ENCODE results near the gene ZCCHC4. TPM values are rescaled to one million over a fixed set of nuclear protein-coding genes. Genes with fewer than 3 reads are reported as not detected.
A peak's percentile ranks its signal among the peaks of the same experiment; 100 is the strongest.

ZCCHC4 gene
- total RNA-seq (2014; rRNA removed; shearing (Covaris generic)): 9.8 and 13.7 TPM in 2 replicates

- DNase-seq (ENCODE audit: low spot score): peak; percentile 78
Measured at GRCh38 chr4:25312496-25313200, at the start of gene ZCCHC4. Gene ZCCHC4, plus strand, starts transcription at chr4:25312774. Its CDS starts 36 bp downstream, at chr4:25312810.

GRCh38 chr4:25271866-25272265 is 40.7 kb upstream of the ZCCHC4 start:
- DNase-seq (ENCODE audit: low spot score): no peak

GRCh38 chr4:25280210-25280609 is 32.4 kb upstream of the ZCCHC4 start:
- no peak for DNase-seq (ENCODE audit: low spot score)

- no peak for DNase-seq (ENCODE audit: low spot score)
Measured at GRCh38 chr4:25283948-25284347, 28.6 kb upstream of the ZCCHC4 start.

- DNase-seq (ENCODE audit: low spot score): no peak
Measured at GRCh38 chr4:25284466-25284865, 28.1 kb upstream of the ZCCHC4 start.

GRCh38 chr4:25290490-25291067 is 22.0 kb upstream of the ZCCHC4 start:
- DNase-seq (ENCODE audit: low spot score): peak; percentile 10

- no peak for DNase-seq (ENCODE audit: low spot score)
Measured at GRCh38 chr4:25291158-25291733, 21.3 kb upstream of the ZCCHC4 start.

- DNase-seq (ENCODE audit: low spot score): no peak
Measured at GRCh38 chr4:25297528-25298242, 14.9 kb upstream of the ZCCHC4 start.

- no peak for DNase-seq (ENCODE audit: low spot score)
Measured at GRCh38 chr4:25299476-25300203, 12.9 kb upstream of the ZCCHC4 start.

- no peak for DNase-seq (ENCODE audit: low spot score)
Measured at GRCh38 chr4:25301471-25301870, 11.1 kb upstream of the ZCCHC4 start.

GRCh38 chr4:25302626-25303025 is 9.9 kb upstream of the ZCCHC4 start:
- DNase-seq (ENCODE audit: low spot score): no peak

- DNase-seq (ENCODE audit: low spot score): no peak
Measured at GRCh38 chr4:25303578-25303977, 9.0 kb upstream of the ZCCHC4 start.

- DNase-seq (ENCODE audit: low spot score): no peak
Measured at GRCh38 chr4:25306518-25307057, 6.0 kb upstream of the ZCCHC4 start.

GRCh38 chr4:25307596-25307995 is 5.0 kb upstream of the ZCCHC4 start:
- no peak for DNase-seq (ENCODE audit: low spot score)

- no peak for DNase-seq (ENCODE audit: low spot score)
Measured at GRCh38 chr4:25308306-25308705, 4.3 kb upstream of the ZCCHC4 start.

- DNase-seq (ENCODE audit: low spot score): peak; percentile 26
Measured at GRCh38 chr4:25308761-25309160, 3.8 kb upstream of the ZCCHC4 start.

GRCh38 chr4:25310066-25310802 is 2.3 kb upstream of the ZCCHC4 start:
- no peak for DNase-seq (ENCODE audit: low spot score)

GRCh38 chr4:25310803-25311166 is 1.8 kb upstream of the ZCCHC4 start:
- DNase-seq (ENCODE audit: low spot score): no peak

GRCh38 chr4:25313201-25313895 is 774 bp downstream of the ZCCHC4 start:
- no peak for DNase-seq (ENCODE audit: low spot score)

GRCh38 chr4:25320336-25320735 is 7.8 kb downstream of the ZCCHC4 start:
- no peak for DNase-seq (ENCODE audit: low spot score)
